Sigmoid colon (tissue), 4 donors: ENCODE data around the gene REPS1.

Experiments used
- POLR2A ChIP-seq, 2 donors: fragments of 450-650 bp; IDR thresholded peaks; one replicate each; pipeline ENCODE4 v1.6.1; 2016; ENCODE audit warnings: antibody characterized with exemption in 2 of 2, mild to moderate bottlenecking in 2 of 2, moderate library complexity in 2 of 2
- POLR2AphosphoS5 ChIP-seq, 4 donors: sonication (generic); formaldehyde crosslinking; IDR thresholded peaks; one replicate each; pipeline ENCODE4 v1.6.1; 2017; ENCODE audit warnings: antibody characterized with exemption in 4 of 4
- TF ChIP-seq, protein P1 (sequence below), 4 experiments: fragments of 450-650 bp in 3 of 4; fragments of 200-600 bp in 1 of 4; IDR thresholded peaks; one replicate each; pipeline ENCODE4 v1.5.1; 2016 to 2019; ENCODE audit warnings: antibody characterized with exemption in 4 of 4, mild to moderate bottlenecking in 3 of 4, moderate library complexity in 2 of 4

DNA sequence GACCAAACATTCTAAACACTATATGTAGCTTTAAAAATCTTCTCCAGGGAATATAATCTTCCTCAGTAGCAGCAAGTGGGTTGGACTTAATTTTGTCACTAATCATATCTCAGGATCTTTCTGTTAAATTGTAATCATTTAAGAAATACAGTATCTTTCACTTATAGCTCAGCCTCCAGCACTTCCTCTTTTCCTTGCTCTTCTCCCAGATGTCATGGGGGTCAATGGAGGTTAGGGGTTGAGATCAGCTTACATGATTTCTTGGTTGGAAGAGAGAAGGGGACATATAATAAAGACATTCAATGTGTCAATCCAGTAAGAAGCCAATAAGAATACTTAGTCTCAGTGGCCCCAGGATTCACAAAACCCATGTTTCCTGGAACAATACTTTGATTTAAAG, 15.7 kb upstream of the REPS1 start:
- TF ChIP-seq POLR2A (IDR thresholded peaks at IDR 0.05) = no peak
- no peak for TF ChIP-seq POLR2AphosphoS5 (IDR thresholded peaks at IDR 0.05)
- TF ChIP-seq, protein P1, sequence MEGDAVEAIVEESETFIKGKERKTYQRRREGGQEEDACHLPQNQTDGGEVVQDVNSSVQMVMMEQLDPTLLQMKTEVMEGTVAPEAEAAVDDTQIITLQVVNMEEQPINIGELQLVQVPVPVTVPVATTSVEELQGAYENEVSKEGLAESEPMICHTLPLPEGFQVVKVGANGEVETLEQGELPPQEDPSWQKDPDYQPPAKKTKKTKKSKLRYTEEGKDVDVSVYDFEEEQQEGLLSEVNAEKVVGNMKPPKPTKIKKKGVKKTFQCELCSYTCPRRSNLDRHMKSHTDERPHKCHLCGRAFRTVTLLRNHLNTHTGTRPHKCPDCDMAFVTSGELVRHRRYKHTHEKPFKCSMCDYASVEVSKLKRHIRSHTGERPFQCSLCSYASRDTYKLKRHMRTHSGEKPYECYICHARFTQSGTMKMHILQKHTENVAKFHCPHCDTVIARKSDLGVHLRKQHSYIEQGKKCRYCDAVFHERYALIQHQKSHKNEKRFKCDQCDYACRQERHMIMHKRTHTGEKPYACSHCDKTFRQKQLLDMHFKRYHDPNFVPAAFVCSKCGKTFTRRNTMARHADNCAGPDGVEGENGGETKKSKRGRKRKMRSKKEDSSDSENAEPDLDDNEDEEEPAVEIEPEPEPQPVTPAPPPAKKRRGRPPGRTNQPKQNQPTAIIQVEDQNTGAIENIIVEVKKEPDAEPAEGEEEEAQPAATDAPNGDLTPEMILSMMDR (IDR thresholded peaks at IDR 0.05) = no peak
